SKM-1 (cell line): Measurements from ENCODE around the gene CMAS.
A peak's percentile ranks its signal among the peaks of the same experiment; 100 is the strongest.
"Not testable (repeated sequence)": the region's sequence is repeated elsewhere in the genome, so short reads cannot be mapped to it uniquely, and the experiment has no call there.

Experiments
- DNase-seq: peaks from one replicate; lab custom pipeline; 2025; ENCODE audit not compliant: unreplicated experiment; lab: John Stamatoyannopoulos, UW

CMAS gene

DNA sequence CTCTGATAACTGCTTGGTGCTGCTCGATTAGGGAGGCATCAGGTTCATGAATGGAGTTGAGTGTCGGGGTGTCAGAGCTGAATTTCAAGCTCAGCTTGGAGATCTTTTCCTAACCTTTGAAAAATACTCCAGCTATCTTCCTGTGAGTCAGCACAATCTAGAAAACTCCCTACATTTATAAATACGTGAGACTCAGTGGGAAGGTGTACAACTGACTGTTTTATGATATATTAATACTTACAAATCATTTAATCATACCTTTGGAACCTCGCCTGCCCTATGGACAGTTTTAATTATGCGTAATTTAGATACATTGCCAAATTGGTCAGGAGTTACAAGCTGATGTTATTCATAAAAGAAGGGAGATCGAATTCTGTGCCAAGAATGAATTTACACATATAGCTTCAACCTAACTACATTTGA, 961 bp downstream of the CMAS start:
- no peak for DNase-seq

DNA sequence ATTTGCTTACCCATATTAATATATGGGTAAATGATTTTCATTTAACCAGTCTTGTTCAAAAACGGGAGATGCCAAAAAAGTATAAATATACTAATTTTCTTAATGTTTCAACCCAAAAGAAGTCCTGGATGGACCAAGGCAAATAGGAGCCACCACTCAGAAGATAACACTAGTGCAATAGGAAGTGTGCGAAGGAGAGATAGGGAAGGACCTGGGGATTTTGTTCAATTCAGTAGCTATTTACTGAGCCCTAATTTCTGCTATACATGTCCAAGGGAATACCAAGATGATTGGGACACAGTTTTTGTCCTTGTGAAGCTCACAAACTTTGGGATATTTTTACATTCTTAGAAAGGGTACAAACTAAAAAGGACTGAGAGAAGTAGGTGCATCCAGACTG, 1.5 kb downstream of the CMAS start:
- DNase-seq, result no peak

DNA sequence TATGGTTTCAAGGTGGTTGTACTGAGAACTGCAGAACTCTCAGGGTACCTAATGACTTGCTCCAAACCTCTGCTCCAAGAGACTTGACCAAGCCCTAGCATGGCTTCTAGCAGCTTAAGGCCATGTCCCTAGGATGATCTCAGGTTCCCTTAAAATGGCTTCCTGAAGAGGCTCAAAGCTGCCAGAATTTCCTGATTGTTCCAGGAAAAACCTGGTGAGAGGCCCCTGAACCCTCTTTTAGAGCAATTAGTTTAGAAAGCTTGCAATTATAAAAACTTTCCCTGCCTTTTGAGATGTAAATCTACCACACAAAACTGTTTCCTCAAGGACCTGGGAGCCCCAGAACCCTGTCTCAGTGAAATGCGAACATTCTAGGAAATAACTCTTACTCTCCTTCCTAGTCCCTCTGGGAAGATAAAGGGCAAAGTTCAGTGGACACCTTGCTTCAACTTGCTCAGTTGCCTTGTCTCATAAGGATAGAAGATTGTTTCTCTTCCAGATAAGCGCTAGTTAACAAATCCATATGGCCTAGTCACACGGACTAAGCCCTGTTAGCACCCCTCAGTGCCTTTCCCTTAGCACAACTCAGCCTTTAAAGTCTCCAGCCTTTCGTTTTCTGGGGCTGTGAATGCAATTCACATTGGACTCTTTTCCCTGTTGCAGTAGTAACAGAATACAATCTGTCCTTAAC, 2.5 kb downstream of the CMAS start:
- DNase-seq, result no peak

- no peak for DNase-seq
Observed at GRCh38 chr12:22050078-22050477, 4.1 kb downstream of the CMAS start.

- DNase-seq, result no peak
Observed at GRCh38 chr12:22051114-22051698, 5.2 kb downstream of the CMAS start.

DNA sequence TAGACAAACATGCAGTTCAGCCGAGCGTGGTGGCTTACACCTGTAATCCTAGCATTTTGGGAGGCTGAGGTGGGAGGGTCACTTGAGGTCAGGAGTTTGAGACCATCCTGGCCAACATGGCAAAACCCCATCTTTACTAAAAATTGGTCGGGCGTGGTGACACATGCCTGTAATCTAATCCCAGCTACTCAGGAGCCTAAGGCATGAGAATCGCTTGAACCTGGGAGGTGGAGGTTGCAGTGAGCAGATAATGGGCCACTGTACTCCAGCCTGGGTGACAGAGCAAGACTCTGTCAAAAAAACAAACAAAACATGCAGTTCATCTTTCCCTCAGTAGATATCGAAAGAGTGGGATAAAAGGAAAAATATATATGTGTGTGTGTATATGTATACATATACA, 7.0 kb downstream of the CMAS start:
- not testable (repeated sequence) for DNase-seq

GRCh38 chr12:22054155-22054554, 8.1 kb downstream of the CMAS start:
- DNase-seq, result no peak

DNA sequence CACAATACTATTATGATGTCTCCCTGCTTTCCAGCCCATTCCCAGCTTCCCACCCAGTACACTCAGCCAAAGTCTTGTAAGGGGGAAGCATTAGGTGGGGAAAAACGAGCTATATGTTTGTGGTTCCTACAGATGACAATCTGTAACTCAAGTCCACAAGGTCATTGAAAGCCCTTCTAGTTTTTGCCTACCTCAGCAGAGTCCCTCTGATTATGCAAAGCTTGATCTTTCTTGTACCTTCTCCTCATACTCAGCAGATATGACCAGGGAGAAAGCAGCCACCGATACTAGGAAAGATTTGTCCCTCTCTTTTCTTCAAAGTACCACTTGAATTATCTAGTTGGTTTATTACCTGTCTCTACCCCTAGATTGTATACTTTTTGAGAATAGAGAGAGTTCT, 10.6 kb downstream of the CMAS start:
- no peak for DNase-seq

- no peak for DNase-seq
Observed at GRCh38 chr12:22059976-22060647, 14.1 kb downstream of the CMAS start.

- DNase-seq, result no peak
Observed at GRCh38 chr12:22064968-22065367, 18.9 kb downstream of the CMAS start.

GRCh38 chr12:22066310-22066709, 20.3 kb downstream of the CMAS start:
- DNase-seq, result no peak

DNA sequence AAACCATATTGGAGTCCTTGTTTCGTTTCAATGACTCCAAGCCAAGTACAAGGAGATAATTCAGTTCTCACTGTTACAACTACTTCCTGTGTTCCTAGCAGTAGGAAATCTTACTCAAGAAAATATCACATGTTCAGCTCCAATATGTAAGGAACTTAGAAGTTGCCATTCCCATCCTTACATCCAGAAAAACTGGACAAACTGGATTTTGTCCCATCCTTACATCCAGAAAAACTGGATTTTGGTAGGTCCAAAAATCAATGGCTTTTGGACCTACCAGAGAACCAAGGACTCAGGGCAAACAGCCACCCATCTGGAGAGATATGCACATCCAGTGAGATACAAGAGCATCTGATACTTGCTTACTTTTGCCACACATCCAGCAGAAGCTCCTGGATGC, 23.8 kb downstream of the CMAS start:
- no peak for DNase-seq

GRCh38 chr12:22082190-22082701, 36.2 kb downstream of the CMAS start:
- no peak for DNase-seq

DNA sequence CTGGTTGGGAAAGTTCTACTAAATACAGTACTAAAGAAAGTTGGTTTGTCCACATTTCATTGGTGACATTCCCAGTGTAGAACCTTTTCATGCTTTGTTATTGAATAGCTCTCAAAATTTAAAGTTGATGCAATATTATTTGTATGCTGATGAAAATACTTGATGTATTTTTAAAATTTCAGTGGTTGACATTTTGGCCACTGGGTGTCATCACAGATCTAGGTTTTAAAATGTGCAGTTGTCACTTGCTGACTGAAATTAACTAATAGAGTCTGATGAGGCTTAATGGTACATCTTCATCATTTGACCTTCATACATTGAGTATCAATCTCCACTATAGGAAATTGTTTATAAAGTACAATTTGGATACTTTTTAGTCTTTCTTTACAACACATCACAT, 37.1 kb downstream of the CMAS start:
- DNase-seq, result no peak

DNA sequence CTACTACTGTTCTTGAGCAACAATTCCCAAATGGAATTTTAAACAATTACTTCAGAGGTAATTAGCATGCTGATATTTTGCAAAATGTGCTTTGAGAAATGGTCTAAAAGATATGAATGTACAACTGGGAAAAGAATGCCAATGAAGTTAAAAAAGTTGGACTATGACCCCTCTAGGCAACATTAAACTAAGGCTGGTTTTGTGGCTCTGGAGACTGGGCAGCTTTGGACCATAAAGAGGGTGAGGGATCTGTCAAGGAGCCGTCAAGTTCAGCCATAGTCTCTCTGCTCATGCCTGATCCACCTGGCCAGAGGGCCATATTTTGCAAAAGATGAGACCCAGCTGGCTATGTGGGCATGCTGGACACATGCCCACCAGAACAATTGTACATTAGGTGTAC, 38.8 kb downstream of the CMAS start:
- no peak for DNase-seq

GRCh38 chr12:22088886-22089285, 42.9 kb downstream of the CMAS start:
- DNase-seq, result no peak

DNA sequence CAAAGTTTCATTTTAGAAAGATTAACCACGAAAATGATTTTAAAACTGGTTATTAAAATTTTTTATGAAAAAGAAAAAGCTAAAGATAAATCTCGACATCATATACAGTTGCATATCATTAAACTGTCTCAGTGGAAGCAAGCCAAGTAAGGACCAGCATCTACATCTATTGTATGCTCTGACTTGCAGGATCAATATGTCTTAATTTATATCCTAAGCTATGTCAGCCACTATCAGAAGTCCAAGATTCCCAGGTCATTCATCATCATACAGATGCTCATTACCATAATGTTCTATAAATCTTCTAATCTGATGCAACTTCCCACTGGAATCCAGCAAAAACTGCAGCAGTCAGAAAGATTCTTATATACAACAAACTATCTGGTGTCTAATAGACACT, 43.5 kb downstream of the CMAS start:
- no peak for DNase-seq

DNA sequence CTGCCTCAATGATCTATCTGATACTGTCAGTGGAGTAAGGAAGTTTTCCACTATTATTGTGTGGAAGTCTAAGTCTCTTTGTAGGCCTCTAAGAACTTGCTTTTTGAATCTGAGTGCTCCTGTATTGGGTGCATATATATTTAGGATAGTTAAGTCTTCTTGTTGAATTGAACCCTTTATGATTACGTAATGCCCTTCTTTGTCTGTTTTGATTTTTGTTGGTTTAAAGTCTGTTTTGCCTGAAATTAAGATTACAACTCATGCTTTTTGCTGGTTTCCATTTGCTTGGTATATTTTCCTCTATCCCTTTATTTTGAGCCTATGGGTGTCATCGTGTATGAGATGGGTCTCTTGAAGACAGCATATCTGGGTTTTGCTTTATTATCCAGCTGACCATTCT, 53.0 kb downstream of the CMAS start:
- not testable (repeated sequence) for DNase-seq

DNA sequence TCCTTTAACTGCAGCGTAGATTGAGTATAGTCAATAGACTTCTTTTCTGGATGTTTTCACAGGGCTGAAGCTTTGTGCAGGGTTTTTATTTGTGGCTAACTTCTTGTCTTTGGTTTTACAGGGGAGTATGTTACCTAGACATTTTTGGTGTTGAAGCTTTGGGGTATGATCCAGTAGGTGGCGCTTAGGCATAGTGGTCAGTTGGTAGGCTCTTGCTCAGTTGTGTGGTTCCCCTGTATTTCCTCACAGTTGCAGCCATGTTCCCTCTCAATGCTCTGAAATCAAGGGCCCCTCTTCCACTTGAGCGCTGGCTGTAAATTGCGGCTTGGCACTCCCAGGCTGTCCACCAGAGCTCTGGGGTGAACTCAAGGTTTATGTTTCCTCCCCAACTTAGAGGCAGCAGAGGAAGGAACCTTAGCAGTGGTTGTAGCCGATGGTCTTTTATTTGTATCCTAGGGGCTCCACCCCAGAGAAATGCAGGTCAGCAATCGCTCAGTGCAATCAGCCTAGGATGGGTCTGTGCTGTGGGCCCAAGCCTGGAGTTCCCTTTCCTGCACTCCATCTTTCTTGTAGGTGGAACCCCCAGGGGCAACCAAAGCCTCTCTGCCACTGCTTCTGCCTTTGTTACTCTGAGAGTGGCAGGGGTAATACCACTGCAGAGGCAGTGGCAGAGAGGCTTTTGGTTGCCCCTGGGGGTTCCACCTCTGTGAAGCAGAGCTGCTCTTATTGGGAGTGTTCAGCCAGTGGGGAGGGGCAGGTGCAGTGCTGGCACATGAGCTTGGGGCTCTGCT, 55.1 kb downstream of the CMAS start:
- peak; percentile 7 for DNase-seq

DNA sequence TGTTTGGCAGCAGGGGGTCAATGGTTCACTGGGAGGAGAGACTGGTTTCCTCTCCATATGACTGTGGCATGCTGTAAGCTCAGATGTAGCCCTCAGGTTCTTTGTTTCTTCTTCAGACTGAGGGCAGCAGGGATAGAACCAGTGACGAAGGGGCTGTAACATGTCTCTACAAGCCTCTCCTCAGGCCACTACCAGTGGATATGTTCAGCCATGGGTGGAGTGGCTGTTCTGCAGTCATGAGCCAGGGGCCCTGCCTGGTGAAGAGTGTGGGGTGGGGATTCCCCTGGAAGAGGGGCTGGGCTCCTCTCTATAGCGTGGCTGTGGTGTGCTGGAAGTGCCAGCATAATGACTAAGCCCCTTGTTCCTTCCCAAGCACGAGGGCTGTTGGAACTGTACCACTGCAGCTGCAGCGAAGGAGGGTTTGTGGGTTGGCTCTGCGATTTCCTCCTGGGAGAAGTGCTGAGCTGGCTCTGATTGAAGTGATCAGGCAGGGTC, 55.8 kb downstream of the CMAS start:
- no peak for DNase-seq

- DNase-seq, result no peak
Observed at GRCh38 chr12:22103418-22103817, 57.4 kb downstream of the CMAS start.
